ENCODE data around the gene GLTP.
"Not testable (repeated sequence)": the region's sequence is repeated elsewhere in the genome, so short reads cannot be mapped to it uniquely, and the experiment has no call there.

Gene GLTP

DNA sequence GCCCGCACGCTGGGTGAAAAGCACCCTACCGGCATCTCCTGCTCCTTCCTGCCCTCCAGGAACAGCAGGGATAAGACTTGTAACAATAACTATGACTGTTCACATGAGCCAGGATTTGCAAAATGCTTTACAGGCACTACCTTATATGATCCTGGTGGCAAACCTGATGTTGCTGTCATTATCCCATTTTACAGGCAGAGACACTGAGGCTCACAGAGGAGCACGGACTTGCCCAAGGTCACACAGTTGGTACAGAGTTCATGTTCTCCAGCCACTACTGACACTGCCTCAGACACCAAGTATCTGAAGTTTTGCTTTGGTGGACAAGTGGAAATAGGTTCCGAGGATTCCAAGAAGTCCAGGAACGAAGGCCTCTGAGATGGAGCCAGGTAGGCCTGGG lies 22.6 kb downstream of the GLTP start:
- H3K4me3 ChIP-seq (ENCODE audit: low read length) = no peak overlapping the region
- DNase-seq (ENCODE audit: low read depth, low spot score) = no peak

DNA sequence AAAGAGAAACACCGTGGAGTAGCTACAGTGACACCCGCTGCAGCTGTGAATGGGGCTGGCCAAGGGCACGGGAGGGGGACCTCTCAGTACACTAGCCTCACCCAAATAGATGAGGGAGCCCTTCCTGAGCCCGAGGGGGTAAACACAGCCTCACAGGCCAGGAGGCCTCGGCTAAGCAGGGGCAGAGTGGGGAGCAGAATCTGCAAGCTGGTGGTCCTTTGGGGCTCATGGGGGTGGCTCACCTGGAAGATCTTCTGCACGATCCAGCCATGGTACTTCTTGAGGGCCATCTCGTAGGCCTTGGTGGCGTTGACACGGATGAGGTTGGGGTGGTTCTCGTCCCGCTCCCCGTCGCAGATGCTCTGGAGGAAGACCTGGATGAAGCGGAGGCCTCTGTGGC lies 25.0 kb downstream of the GLTP start:
- no peak overlapping the region for H3K4me3 ChIP-seq (ENCODE audit: low read length)
- no peak for DNase-seq (ENCODE audit: low read depth, low spot score)

DNA sequence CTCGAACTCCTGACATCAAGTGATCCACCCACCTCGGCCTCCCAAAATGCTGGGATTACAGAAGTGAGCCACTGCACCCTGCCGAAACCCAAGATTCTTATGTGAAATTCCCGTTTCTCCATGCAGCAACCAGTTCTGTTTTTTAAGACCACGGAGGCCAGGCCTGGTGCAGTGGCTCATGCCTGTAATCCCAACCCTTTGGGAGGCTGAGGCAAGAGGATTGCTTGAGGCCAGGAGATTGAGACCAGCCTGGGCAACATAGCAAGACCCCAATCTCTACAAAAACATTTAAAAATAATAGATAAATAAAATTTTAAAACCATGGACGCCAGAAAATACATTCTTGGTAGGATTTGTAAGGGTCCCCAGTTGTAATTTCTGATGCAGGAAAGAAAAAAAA lies 29.8 kb downstream of the GLTP start:
- H3K4me3 ChIP-seq (ENCODE audit: low read length); DNase-seq (ENCODE audit: low read depth, low spot score): not testable (repeated sequence)

GRCh38 chr12:109847142-109847735 lies 33.1 kb downstream of the GLTP start:
- DNase-seq (ENCODE audit: low read depth, low spot score) = no peak
- H3K4me3 ChIP-seq (ENCODE audit: low read length) = no peak overlapping the region

DNA sequence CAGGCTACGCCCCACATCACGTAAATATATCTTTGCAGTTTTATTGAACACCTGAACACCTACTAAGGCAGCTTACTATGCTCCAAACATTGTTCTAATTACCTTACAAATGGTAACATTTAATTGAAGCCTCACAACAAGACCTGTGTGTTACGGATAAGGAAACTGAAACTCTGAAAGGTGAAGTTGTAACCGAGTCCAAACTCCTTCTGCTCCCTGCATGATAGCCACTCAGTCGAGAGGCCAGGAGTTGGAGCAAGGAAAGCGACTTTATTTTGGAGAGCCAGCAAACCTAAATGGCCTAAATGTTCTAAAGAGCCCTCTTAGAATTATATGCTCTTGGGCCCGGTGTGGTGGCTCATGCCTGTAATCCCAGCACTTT lies 34.5 kb downstream of the GLTP start:
- peak overlapping the region; percentile 48 for H3K4me3 ChIP-seq (ENCODE audit: low read length)

GRCh38 chr12:109844983-109845823 lies 35.1 kb downstream of the GLTP start:
- peak overlapping the region; percentile 48 for H3K4me3 ChIP-seq (ENCODE audit: low read length)
- peak; percentile 57 for DNase-seq (ENCODE audit: low read depth, low spot score)

More for the DNA sequence above, 34.5 kb downstream of the GLTP start:
- no peak for DNase-seq (ENCODE audit: low read depth, low spot score)

DNA sequence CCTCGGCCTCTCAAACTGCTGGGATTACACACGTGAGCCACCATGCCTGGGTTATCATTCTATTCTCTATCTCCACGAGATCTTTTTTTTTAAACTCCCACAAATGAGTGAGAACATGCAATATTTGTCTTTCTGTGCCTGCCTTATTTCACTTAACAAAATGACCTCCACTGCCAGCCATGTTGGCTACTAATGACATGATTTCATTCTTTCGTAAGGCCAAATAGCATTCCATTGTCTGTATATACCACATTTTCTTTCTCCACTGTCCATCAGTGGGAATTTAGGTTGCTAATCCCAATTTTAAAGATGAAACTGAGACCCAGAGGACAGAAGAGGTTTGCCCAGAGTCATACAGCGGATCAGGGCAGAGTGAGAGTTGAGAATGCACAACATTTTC lies 36.2 kb downstream of the GLTP start:
- H3K4me3 ChIP-seq (ENCODE audit: low read length) = no peak overlapping the region
- no peak for DNase-seq (ENCODE audit: low read depth, low spot score)

GRCh38 chr12:109842021-109842420 lies 38.3 kb downstream of the GLTP start:
- no peak overlapping the region for H3K4me3 ChIP-seq (ENCODE audit: low read length)
- DNase-seq (ENCODE audit: low read depth, low spot score) = no peak

DNA sequence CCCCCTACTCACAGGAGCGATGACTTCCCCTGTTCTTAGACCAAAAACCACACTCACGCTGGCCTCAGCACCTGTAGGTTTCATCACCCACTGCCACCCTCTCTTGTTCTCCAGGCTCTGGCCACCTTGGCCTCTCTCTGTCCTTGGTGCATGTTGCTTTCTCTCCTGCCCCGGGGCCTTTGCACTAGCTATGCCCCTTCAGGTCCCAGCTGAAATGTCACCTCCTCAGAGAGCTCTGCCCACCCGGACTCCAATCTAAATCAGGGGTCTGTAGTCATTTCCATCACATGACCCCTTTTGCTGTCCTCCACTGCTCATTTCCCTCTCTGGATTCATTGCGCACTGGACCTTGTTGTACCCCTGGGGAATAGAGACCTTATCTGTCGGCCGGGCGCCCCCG lies 39.0 kb downstream of the GLTP start:
- DNase-seq (ENCODE audit: low read depth, low spot score) = no peak
- no peak overlapping the region for H3K4me3 ChIP-seq (ENCODE audit: low read length)

DNA sequence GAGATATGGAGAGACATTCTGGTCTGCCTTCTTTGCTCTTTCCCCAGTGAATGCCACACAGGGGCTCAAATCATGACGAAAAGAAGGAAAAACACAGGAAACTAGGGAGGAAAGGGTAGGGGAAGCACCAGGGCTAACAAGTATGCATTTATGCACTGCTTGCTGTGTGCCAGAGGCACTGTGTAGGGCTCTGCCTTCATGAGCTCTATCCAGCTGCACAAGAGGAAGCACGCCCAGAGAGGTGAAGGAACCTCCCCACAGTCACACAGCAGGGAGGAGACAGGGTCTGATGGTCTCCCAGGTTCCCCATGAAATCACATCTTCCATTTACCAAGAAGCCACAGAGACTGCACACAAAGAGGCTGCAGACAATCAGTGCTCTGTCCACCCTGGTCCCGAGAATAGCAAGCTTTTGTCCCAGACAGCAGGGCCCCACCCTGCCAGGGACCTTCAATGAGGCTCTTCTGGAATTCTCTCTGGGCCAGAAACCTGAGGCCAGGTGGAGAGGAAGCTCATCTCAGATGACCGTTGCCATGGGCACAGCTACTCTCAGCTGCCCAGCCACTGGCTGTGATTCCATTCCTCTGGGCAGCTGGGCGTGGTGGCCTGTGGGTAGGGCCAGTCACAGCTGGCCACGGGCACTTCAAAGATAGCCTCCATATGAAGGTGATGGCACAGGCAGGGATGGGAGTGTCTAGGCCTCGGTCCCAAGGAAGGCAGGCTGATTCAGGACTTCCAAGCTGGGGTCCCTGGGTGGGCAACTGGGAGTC lies 39.9 kb downstream of the GLTP start:
- DNase-seq (ENCODE audit: low read depth, low spot score) = no peak
- H3K4me3 ChIP-seq (ENCODE audit: low read length) = no peak overlapping the region

- H3K4me3 ChIP-seq (ENCODE audit: low read length) = no peak overlapping the region
- DNase-seq (ENCODE audit: low read depth, low spot score) = no peak
Observed at GRCh38 chr12:109839444-109839843, 40.9 kb downstream of the GLTP start.

DNA sequence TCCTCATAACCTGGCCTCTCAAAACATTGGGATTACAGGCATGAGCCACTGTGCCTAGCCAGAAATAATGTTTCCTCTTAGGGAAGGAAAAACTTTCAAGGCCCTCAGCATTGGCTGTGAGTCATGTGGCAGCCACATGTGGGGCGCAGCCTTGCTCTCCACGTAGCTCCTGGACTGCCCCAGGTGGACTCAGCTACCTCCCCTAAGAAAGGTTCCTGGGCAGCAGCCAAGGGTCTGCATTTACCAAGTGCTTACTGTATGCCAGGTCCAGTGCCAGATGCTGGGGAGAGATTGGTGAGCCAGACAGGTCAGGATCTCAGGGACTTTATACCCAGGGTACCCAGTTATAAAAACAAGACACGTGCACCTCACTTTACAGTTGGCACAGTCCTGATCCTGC lies 43.4 kb downstream of the GLTP start:
- no peak overlapping the region for H3K4me3 ChIP-seq (ENCODE audit: low read length)

DNA sequence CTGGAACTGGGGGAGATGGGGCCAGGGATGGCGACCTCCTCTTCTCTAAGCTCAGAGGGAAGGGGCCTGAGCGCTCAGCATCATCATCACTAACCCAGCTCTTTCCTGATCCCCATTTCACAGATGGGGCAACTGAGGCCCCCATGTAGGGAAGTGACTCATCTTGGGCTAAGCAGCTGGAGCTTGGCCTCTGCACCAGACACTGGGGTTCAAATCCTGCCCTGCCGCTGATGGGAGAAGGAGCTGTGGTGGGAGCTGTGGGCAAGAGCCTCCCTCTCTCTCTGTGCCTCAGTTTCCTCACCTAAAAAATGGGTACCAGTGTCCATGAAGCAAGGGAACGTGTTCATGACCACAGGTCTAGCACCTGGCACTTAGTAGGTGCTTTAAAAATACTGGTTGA lies 44.5 kb downstream of the GLTP start:
- DNase-seq (ENCODE audit: low read depth, low spot score) = no peak
- H3K4me3 ChIP-seq (ENCODE audit: low read length) = no peak overlapping the region

More for the DNA sequence above, 43.4 kb downstream of the GLTP start:
- DNase-seq (ENCODE audit: low read depth, low spot score) = no peak

- DNase-seq (ENCODE audit: low read depth, low spot score) = no peak
- no peak within 1 kb of the TSS for H3K4me3 ChIP-seq (ENCODE audit: low read length)
Observed at GRCh38 chr12:109833307-109834189, 46.8 kb downstream of the GLTP start, which contains the start of gene TRPV4. Gene TRPV4, minus strand, starts transcription at chr12:109833398. Its CDS starts 18,602 bp downstream, at chr12:109814796.

- no peak for DNase-seq (ENCODE audit: low read depth, low spot score)
- H3K4me3 ChIP-seq (ENCODE audit: low read length) = no peak overlapping the region
Observed at GRCh38 chr12:109832541-109833306, 47.6 kb downstream of the GLTP start.

- H3K4me3 ChIP-seq (ENCODE audit: low read length) = no peak overlapping the region
Observed at GRCh38 chr12:109831929-109832328, 48.4 kb downstream of the GLTP start.

DNA sequence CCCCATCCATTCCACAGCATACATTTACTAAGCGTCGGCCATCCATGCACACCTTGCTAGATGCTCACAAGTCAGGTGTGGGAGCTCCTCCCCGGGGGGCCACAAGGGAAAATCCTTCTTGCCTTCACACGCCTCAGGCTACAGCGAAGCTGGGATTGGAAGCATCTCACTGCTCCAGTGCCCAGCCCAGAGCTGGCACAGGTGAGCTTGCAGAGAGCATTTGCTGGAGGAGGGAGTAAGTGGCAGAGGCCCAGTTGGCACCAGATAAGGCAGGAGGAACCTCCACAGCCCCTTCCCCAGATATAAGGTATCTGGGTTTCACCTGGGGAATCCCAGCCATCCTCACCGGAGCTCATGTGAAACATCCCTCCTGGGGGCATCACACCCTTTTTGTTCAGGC lies 49.0 kb downstream of the GLTP start:
- no peak overlapping the region for H3K4me3 ChIP-seq (ENCODE audit: low read length)
- DNase-seq (ENCODE audit: low read depth, low spot score) = no peak

More at GRCh38 chr12:109831929-109832328, 48.4 kb downstream of the GLTP start:
- no peak for DNase-seq (ENCODE audit: low read depth, low spot score)

DNA sequence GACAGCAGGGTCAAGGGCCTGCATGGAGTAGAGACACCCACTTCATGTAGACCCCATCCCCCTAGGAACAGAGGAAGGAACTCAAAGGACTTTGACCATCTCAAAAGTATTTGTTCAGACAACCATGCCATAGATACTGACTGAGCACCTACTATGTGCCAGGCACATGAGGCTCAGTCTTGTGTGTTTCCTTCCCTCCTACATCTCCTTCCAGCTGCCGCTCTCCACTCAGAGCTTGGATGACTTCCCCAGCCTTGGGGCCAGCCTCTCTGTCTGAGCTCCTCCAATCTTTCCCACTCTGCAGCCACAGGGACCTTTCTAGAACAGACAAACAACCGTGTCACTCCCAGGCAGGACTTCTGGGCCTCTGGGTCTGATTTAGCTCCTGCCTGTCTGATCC lies 49.6 kb downstream of the GLTP start:
- DNase-seq (ENCODE audit: low read depth, low spot score) = no peak
- H3K4me3 ChIP-seq (ENCODE audit: low read length) = no peak overlapping the region
